IMR-90 (cell line): ENCODE measurements around the gene EEF1E1. TPM values are rescaled to one million over a fixed set of nuclear protein-coding genes. Genes with fewer than 3 reads are reported as not detected.

Experiments used
- polyA plus RNA-seq, 3 experiments: library from polyadenylated mRNA; depleted of rRNA; stranded (reverse); fragments of >200 nt; gene quantifications; 2 replicates each; pipeline ENCODE4 v1.2.3, GENCODE V29; 2012; ENCODE audit warnings: low replicate concordance in 1 of 3
- total RNA-seq: library from RNA; depleted of rRNA; stranded (reverse); fragments of >200 nt; gene quantifications from 2 replicates; pipeline ENCODE4 v1.2.3, GENCODE V29; 2012; rRNA removed

The EEF1E1 gene
- total and polyA plus RNA-seq, 2 of the 4 experiments (the other 2 are of a cell fraction), result 65.8 to 68.6 TPM

Other genes starting within 250 kb of the EEF1E1 start
- 418 and 439 TPM in 2 replicates for gene TXNDC5, start 191.8 kb downstream of the EEF1E1 start, total RNA-seq
- gene TXNDC5, start 191.8 kb downstream of the EEF1E1 start, polyA plus RNA-seq (2012; rRNA removed), result 239 and 274 TPM in 2 replicates
- 17.2 and 18.3 TPM in 2 replicates for gene BLOC1S5, start 38.2 kb downstream of the EEF1E1 start, total RNA-seq
- gene BLOC1S5, start 38.2 kb downstream of the EEF1E1 start, polyA plus RNA-seq (2012; rRNA removed), result 4.3 and 4.8 TPM in 2 replicates